ENCODE measurements around the gene HTRA3.

Gene HTRA3

DNA sequence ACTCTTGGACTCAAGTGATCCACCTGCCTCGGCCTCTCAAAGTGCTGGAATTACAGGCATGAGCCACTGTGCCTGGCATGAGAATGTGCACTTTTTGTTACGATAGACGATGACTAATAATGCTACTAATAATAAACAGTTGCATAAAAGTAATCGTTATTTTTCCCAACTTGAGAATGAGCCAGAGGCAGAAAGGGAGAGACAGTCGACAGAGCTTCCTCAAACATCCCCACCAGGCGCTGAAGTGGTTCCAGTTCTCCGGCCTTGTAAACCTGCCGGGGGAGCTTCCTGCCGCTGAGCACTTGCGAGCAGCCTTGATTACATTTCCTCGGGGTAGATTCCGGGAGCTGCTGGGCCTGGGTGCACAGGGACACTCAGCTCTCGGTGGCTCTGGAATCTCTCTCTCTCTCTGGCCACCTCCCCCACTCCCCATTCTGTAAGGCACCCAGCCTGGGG is 8.9 kb upstream of the HTRA3 start:
- peak; percentile 43 for ATAC-seq
- TF ChIP-seq GLIS3 (CRISPR knock-in tag; IDR thresholded peaks at IDR 0.05) (no peak), ZC3H10 (CRISPR knock-in tag; IDR thresholded peaks at IDR 0.05) (no peak), BACH2 (CRISPR knock-in tag; IDR thresholded peaks at IDR 0.05; ENCODE audit: borderline replicate concordance) (no peak), CSDC2 (CRISPR knock-in tag; IDR thresholded peaks at IDR 0.05) (no peak), ZNF8 (CRISPR knock-in tag; IDR thresholded peaks at IDR 0.05) (no peak), OSR1 (CRISPR knock-in tag; IDR thresholded peaks at IDR 0.05) (no peak), ISL1 (CRISPR knock-in tag; IDR thresholded peaks at IDR 0.05) (no peak), RARB (CRISPR knock-in tag; IDR thresholded peaks at IDR 0.05) (no peak), ZFP3 (CRISPR knock-in tag; IDR thresholded peaks at IDR 0.05) (no peak)
- TF ChIP-seq, protein P1, sequence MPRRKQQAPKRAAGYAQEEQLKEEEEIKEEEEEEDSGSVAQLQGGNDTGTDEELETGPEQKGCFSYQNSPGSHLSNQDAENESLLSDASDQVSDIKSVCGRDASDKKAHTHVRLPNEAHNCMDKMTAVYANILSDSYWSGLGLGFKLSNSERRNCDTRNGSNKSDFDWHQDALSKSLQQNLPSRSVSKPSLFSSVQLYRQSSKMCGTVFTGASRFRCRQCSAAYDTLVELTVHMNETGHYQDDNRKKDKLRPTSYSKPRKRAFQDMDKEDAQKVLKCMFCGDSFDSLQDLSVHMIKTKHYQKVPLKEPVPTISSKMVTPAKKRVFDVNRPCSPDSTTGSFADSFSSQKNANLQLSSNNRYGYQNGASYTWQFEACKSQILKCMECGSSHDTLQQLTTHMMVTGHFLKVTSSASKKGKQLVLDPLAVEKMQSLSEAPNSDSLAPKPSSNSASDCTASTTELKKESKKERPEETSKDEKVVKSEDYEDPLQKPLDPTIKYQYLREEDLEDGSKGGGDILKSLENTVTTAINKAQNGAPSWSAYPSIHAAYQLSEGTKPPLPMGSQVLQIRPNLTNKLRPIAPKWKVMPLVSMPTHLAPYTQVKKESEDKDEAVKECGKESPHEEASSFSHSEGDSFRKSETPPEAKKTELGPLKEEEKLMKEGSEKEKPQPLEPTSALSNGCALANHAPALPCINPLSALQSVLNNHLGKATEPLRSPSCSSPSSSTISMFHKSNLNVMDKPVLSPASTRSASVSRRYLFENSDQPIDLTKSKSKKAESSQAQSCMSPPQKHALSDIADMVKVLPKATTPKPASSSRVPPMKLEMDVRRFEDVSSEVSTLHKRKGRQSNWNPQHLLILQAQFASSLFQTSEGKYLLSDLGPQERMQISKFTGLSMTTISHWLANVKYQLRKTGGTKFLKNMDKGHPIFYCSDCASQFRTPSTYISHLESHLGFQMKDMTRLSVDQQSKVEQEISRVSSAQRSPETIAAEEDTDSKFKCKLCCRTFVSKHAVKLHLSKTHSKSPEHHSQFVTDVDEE (CRISPR knock-in tag; IDR thresholded peaks at IDR 0.05): no peak
- TF ChIP-seq, protein P2, sequence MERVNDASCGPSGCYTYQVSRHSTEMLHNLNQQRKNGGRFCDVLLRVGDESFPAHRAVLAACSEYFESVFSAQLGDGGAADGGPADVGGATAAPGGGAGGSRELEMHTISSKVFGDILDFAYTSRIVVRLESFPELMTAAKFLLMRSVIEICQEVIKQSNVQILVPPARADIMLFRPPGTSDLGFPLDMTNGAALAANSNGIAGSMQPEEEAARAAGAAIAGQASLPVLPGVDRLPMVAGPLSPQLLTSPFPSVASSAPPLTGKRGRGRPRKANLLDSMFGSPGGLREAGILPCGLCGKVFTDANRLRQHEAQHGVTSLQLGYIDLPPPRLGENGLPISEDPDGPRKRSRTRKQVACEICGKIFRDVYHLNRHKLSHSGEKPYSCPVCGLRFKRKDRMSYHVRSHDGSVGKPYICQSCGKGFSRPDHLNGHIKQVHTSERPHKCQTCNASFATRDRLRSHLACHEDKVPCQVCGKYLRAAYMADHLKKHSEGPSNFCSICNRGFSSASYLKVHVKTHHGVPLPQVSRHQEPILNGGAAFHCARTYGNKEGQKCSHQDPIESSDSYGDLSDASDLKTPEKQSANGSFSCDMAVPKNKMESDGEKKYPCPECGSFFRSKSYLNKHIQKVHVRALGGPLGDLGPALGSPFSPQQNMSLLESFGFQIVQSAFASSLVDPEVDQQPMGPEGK (CRISPR knock-in tag; IDR thresholded peaks at IDR 0.05; ENCODE audit: borderline replicate concordance): no peak
- TF ChIP-seq, protein P3, sequence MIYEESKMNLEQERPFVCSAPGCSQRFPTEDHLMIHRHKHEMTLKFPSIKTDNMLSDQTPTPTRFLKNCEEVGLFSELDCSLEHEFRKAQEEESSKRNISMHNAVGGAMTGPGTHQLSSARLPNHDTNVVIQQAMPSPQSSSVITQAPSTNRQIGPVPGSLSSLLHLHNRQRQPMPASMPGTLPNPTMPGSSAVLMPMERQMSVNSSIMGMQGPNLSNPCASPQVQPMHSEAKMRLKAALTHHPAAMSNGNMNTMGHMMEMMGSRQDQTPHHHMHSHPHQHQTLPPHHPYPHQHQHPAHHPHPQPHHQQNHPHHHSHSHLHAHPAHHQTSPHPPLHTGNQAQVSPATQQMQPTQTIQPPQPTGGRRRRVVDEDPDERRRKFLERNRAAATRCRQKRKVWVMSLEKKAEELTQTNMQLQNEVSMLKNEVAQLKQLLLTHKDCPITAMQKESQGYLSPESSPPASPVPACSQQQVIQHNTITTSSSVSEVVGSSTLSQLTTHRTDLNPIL (CRISPR knock-in tag; IDR thresholded peaks at IDR 0.05; ENCODE audit: low read depth): no peak

DNA sequence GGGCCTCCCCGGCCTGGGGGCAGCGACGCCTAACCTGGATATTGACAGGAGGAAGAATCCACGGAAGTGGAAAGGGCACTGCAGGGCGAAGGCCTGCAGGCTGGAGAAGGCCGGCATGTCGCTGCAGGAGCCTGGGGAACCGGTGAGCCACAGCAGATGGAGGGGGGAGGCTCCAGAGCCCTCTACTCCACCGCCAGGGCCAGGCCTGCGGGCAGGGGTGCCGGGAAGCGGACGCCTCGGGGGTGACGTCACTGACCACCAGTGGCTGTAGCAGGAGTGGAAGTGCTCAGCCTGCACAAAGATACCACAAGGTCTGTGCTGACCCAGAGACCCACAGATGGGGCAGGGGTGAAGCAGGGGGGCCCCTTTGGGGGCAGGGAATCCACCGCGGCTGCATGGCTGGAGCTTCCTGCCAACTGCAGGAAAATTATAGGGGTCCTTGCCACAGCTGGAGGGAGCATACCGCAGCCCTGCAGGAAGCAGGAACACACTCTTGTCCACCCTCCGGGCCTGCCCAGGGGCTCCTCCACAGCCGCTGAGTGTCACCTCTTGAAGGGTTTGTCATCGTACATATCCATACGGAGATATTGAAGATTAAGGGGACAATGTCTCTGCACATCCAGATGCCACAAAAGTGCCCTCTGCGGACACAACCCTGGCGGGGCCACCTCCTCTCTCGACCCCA is 7.6 kb upstream of the HTRA3 start:
- TF ChIP-seq, protein P3 (CRISPR knock-in tag; IDR thresholded peaks at IDR 0.05; ENCODE audit: low read depth): no peak
- TF ChIP-seq GLIS3 (CRISPR knock-in tag; IDR thresholded peaks at IDR 0.05) (no peak), CSDC2 (CRISPR knock-in tag; IDR thresholded peaks at IDR 0.05) (no peak), ZNF8 (CRISPR knock-in tag; IDR thresholded peaks at IDR 0.05) (no peak), OSR1 (CRISPR knock-in tag; IDR thresholded peaks at IDR 0.05) (no peak), PPARA (CRISPR knock-in tag; IDR thresholded peaks at IDR 0.05; ENCODE audit: borderline replicate concordance) (no peak), ARNTL (CRISPR knock-in tag; IDR thresholded peaks at IDR 0.05; ENCODE audit: borderline replicate concordance, low read depth) (no peak), ISL1 (CRISPR knock-in tag; IDR thresholded peaks at IDR 0.05) (no peak), TCF4 (CRISPR knock-in tag; IDR thresholded peaks at IDR 0.05; ENCODE audit: borderline replicate concordance) (no peak), ZNF70 (CRISPR knock-in tag; IDR thresholded peaks at IDR 0.05) (no peak), RARB (CRISPR knock-in tag; IDR thresholded peaks at IDR 0.05) (no peak), ZC3H10 (CRISPR knock-in tag; IDR thresholded peaks at IDR 0.05) (no peak), SNAI2 (CRISPR knock-in tag; IDR thresholded peaks at IDR 0.05) (no peak), TOX (CRISPR knock-in tag; IDR thresholded peaks at IDR 0.05; ENCODE audit: borderline replicate concordance) (no peak), ZNF565 (CRISPR knock-in tag; conservative IDR thresholded peaks at IDR 0.05; ENCODE audit: low read depth) (no peak), ESRRG (CRISPR knock-in tag; IDR thresholded peaks at IDR 0.05) (no peak)
- TF ChIP-seq, protein P2 (CRISPR knock-in tag; IDR thresholded peaks at IDR 0.05; ENCODE audit: borderline replicate concordance): no peak
- TF ChIP-seq, protein P4, sequence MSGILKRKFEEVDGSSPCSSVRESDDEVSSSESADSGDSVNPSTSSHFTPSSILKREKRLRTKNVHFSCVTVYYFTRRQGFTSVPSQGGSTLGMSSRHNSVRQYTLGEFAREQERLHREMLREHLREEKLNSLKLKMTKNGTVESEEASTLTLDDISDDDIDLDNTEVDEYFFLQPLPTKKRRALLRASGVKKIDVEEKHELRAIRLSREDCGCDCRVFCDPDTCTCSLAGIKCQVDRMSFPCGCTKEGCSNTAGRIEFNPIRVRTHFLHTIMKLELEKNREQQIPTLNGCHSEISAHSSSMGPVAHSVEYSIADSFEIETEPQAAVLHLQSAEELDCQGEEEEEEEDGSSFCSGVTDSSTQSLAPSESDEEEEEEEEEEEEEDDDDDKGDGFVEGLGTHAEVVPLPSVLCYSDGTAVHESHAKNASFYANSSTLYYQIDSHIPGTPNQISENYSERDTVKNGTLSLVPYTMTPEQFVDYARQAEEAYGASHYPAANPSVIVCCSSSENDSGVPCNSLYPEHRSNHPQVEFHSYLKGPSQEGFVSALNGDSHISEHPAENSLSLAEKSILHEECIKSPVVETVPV (CRISPR knock-in tag; IDR thresholded peaks at IDR 0.05): no peak
- TF ChIP-seq, protein P1 (CRISPR knock-in tag; IDR thresholded peaks at IDR 0.05): no peak
- no peak for ATAC-seq

Measured in SK-N-SH treated with all-trans-retinoic acid at 6 μM for 48 hours (cell line).